Neural progenitor cell (in vitro differentiated cells): ENCODE measurements around the gene PEMT.

Experiments
- EZH2 ChIP-seq: fragments of 200-600 bp; sonication (generic); IDR thresholded peaks from 2 replicates; pipeline ENCODE4 v1.6.1; 2017; ENCODE audit warnings: antibody characterized with exemption, mild to moderate bottlenecking, moderate library complexity
- TF ChIP-seq, protein P1 (sequence below): fragments of 200-600 bp; sonication (generic); IDR thresholded peaks from 2 replicates; pipeline ENCODE4 v1.5.1; 2017; ENCODE audit warnings: antibody characterized with exemption, mild to moderate bottlenecking

DNA sequence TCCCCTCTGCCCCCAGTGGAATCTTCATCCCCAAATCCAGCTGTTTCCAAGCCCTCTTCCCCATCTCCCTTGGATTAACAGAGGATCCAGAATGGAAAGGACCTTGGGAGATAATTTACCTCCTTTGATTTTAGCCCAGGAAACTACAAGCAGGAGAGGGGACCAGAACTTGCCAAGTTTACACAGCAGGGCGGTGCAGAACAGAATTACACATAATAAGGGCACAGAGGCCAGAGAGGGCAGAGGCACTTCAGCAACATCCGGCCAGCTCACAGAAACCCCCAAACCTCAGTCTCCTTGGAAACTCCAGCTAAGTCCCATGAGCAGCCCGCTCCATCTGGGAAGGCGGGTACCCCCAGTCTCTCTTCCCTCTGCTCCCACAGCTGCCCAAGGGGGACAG, 27.2 kb downstream of the PEMT start:
- TF ChIP-seq, protein P1, sequence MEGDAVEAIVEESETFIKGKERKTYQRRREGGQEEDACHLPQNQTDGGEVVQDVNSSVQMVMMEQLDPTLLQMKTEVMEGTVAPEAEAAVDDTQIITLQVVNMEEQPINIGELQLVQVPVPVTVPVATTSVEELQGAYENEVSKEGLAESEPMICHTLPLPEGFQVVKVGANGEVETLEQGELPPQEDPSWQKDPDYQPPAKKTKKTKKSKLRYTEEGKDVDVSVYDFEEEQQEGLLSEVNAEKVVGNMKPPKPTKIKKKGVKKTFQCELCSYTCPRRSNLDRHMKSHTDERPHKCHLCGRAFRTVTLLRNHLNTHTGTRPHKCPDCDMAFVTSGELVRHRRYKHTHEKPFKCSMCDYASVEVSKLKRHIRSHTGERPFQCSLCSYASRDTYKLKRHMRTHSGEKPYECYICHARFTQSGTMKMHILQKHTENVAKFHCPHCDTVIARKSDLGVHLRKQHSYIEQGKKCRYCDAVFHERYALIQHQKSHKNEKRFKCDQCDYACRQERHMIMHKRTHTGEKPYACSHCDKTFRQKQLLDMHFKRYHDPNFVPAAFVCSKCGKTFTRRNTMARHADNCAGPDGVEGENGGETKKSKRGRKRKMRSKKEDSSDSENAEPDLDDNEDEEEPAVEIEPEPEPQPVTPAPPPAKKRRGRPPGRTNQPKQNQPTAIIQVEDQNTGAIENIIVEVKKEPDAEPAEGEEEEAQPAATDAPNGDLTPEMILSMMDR = no peak
- no peak for TF ChIP-seq EZH2
